ENCODE measurements around the gene NUDT8.

- TF ChIP-seq CTCF (IDR thresholded peaks at IDR 0.05) (no peak), POLR2A (IDR thresholded peaks at IDR 0.05) (no peak)
Observed at GRCh38 chr11:67594480-67594879, 35.3 kb downstream of the NUDT8 start.
